H1 (cell line): ENCODE data around the gene FITM1. TPM values are rescaled to one million over a fixed set of nuclear protein-coding genes. Genes with fewer than 3 reads are reported as not detected.
A peak's percentile ranks its signal among the peaks of the same experiment; 100 is the strongest.

Experiments used
- CTCF ChIA-PET: fragments of 300-600 bp; sonication (Branson Sonifier 250); formaldehyde crosslinking; loops from one replicate; lab custom pipeline; 2021; ENCODE audit not compliant: partially characterized antibody; lab: Charles Lee
- POLR2A ChIA-PET: fragments of 300-600 bp; sonication (Branson Sonifier 250); formaldehyde crosslinking; loops from one replicate; lab custom pipeline; 2021; ENCODE audit warnings: inconsistent platforms; ENCODE audit not compliant: partially characterized antibody; lab: Charles Lee
- DNase-seq, 2 experiments: peaks; one replicate each; pipeline versions ENCODE4 v3.0.0 to v3.0.0-alpha.2; 2010 to 2022; ENCODE audit warnings: low spot score in 2 of 2, low read depth in 1 of 2, mixed read lengths in 1 of 2
- FAIRE-seq: peaks from 2 replicates; lab custom pipeline; 2011; peaks lifted over from hg19 to GRCh38; lab: Jason Lieb, UNC
- H2AFZ ChIP-seq: 2 replicates; pipeline ENCODE4 v1.8.1; 2012; ENCODE audit warnings: low read length, inconsistent platforms
- H2AK5ac ChIP-seq: 2 replicates; pipeline ENCODE4 v1.6.1; 2013; ENCODE audit warnings: low read depth, low read length
- H2BK120ac ChIP-seq: replicated peaks from 2 replicates; pipeline ENCODE3; 2013; ENCODE audit warnings: low read depth, low read length, inconsistent platforms
- H2BK12ac ChIP-seq: 2 replicates; pipeline ENCODE4 v1.6.1; 2013; ENCODE audit warnings: low read depth, low read length
- H2BK15ac ChIP-seq: 2 replicates; pipeline ENCODE4 v1.6.1; 2013; ENCODE audit warnings: low read length
- H2BK20ac ChIP-seq: 2 replicates; pipeline ENCODE4 v1.6.1; 2013; ENCODE audit warnings: low read length
- H2BK5ac ChIP-seq: 2 replicates; pipeline ENCODE4 v1.6.1; 2013; ENCODE audit warnings: low read depth, low read length
- H3K14ac ChIP-seq: 2 replicates; pipeline ENCODE4 v1.6.1; 2013; ENCODE audit warnings: inconsistent platforms; ENCODE audit not compliant: insufficient read length
- H3K18ac ChIP-seq: 2 replicates; pipeline ENCODE4 v1.6.1; 2013; ENCODE audit warnings: low read length; ENCODE audit errors: extremely low read depth
- H3K23ac ChIP-seq: 2 replicates; pipeline ENCODE4 v1.6.1; 2013; ENCODE audit warnings: inconsistent platforms; ENCODE audit not compliant: insufficient read length
- H3K23me2 ChIP-seq: 2 replicates; pipeline ENCODE4 v1.6.1; 2013; ENCODE audit warnings: low read depth, low read length
- H3K27ac ChIP-seq: 2 replicates; pipeline ENCODE4 v1.6.1; 2011; ENCODE audit warnings: low read depth, low read length, inconsistent platforms
- H3K27me3 ChIP-seq, 4 experiments: replicated peaks in 1 of 4; 1 replicate in 1 of 4; 2 replicates in 3 of 4; pipeline versions ENCODE4 v1.6.1 to v1.8.1; 2011 to 2013; ENCODE audit warnings: low read length in 3 of 4, mild to moderate bottlenecking in 3 of 4, inconsistent platforms in 2 of 4, mixed read lengths in 2 of 4, moderate library complexity in 1 of 4; ENCODE audit not compliant: control insufficient read depth in 3 of 4, insufficient read depth in 3 of 4; ENCODE audit errors: extremely low read depth in 1 of 4
- H3K36me3 ChIP-seq, 4 experiments: 2 replicates each; pipeline versions ENCODE4 v1.6.1 to v1.8.1; 2011 to 2013; ENCODE audit warnings: mild to moderate bottlenecking in 4 of 4, low read length in 3 of 4, moderate library complexity in 2 of 4, control low read depth in 1 of 4, inconsistent platforms in 1 of 4; ENCODE audit not compliant: insufficient read depth in 4 of 4, control insufficient read depth in 2 of 4
- H3K4ac ChIP-seq: replicated peaks from 2 replicates; pipeline ENCODE3; 2013; ENCODE audit warnings: low read length, low read depth, mixed read lengths, inconsistent platforms; ENCODE audit not compliant: insufficient read length
- H3K4me1 ChIP-seq, 4 experiments: replicated peaks in 1 of 4; 1 replicate in 1 of 4; 2 replicates in 3 of 4; pipeline versions ENCODE4 v1.6.1 to v1.8.1; 2011 to 2013; ENCODE audit warnings: low read length in 3 of 4, inconsistent platforms in 2 of 4, mixed read lengths in 1 of 4; ENCODE audit not compliant: insufficient read depth in 4 of 4, control insufficient read depth in 3 of 4
- H3K4me2 ChIP-seq, 2 experiments: 2 replicates each; pipeline versions ENCODE4 v1.6.1 to v1.8.1; 2011 to 2013; ENCODE audit warnings: low read depth in 2 of 2, low read length in 2 of 2, control low read depth in 1 of 2, inconsistent platforms in 1 of 2, mild to moderate bottlenecking in 1 of 2; ENCODE audit not compliant: insufficient read depth in 1 of 2
- H3K4me3 ChIP-seq, 4 experiments: fragments of 200-600, 300-600 bp in 1 of 4; sonication (generic), shearing (Covaris generic), sonication (Bioruptor Twin) in 1 of 4; 2 replicates each; pipeline versions ENCODE4 v1.5.1 to v1.8.1; 2011 to 2016; ENCODE audit warnings: low read length in 4 of 4, low read depth in 3 of 4, control low read depth in 2 of 4, inconsistent platforms in 2 of 4, mild to moderate bottlenecking in 2 of 4, mixed read lengths in 1 of 4, moderate library complexity in 1 of 4; ENCODE audit not compliant: insufficient read depth in 2 of 4; ENCODE audit errors: extremely low read depth in 1 of 4
- H3K56ac ChIP-seq: replicated peaks from 2 replicates; pipeline ENCODE3; 2013; ENCODE audit warnings: low read depth, mild to moderate bottlenecking, mixed read lengths, low read length, inconsistent platforms; ENCODE audit not compliant: insufficient read length
- H3K79me1 ChIP-seq: 2 replicates; pipeline ENCODE4 v1.6.1; 2013; ENCODE audit warnings: low read depth, low read length, control low read depth
- H3K79me2 ChIP-seq, 2 experiments: 2 replicates each; pipeline versions ENCODE4 v1.6.1 to v1.8.1; 2012 to 2013; ENCODE audit warnings: low read length in 2 of 2, mild to moderate bottlenecking in 2 of 2, inconsistent platforms in 1 of 2; ENCODE audit not compliant: insufficient read depth in 2 of 2, control insufficient read depth in 1 of 2
- H3K9ac ChIP-seq, 4 experiments: replicated peaks in 1 of 4; 1 replicate in 1 of 4; 2 replicates in 3 of 4; pipeline versions ENCODE4 v1.6.1 to v1.8.1; 2011 to 2013; ENCODE audit warnings: low read depth in 3 of 4, low read length in 3 of 4, control low read depth in 2 of 4, mild to moderate bottlenecking in 2 of 4, moderate library complexity in 2 of 4, inconsistent platforms in 1 of 4; ENCODE audit errors: extremely low read depth in 1 of 4
- H3K9me3 ChIP-seq, 2 experiments: 2 replicates each; pipeline versions ENCODE4 v1.6.1 to v1.8.1; 2012 to 2013; ENCODE audit warnings: mild to moderate bottlenecking in 2 of 2, moderate library complexity in 2 of 2, control low read depth in 1 of 2, inconsistent platforms in 1 of 2, low read depth in 1 of 2, low read length in 1 of 2, mixed read lengths in 1 of 2; ENCODE audit not compliant: insufficient read depth in 2 of 2
- H4K20me1 ChIP-seq, 2 experiments: replicated peaks in 1 of 2; 2 replicates each; pipeline versions ENCODE3 to v1.8.1; 2011 to 2013; ENCODE audit warnings: inconsistent platforms in 2 of 2, low read length in 2 of 2, mild to moderate bottlenecking in 1 of 2; ENCODE audit not compliant: insufficient read depth in 2 of 2, control insufficient read depth in 1 of 2
- H4K5ac ChIP-seq: 2 replicates; pipeline ENCODE4 v1.6.1; 2013; ENCODE audit warnings: low read length, low read depth, mixed read lengths, inconsistent platforms; ENCODE audit not compliant: insufficient read length
- H4K8ac ChIP-seq: 2 replicates; pipeline ENCODE4 v1.8.0; 2013; ENCODE audit warnings: mild to moderate bottlenecking, moderate library complexity, low read length, inconsistent platforms; ENCODE audit not compliant: insufficient read depth; ENCODE audit errors: extremely low read depth
- H4K91ac ChIP-seq: replicated peaks from 2 replicates; pipeline ENCODE3; 2013; ENCODE audit warnings: low read length, mixed read lengths, inconsistent platforms; ENCODE audit not compliant: insufficient read length
- ATF3 ChIP-seq: IDR thresholded peaks from 2 replicates; pipeline ENCODE4 v1.6.1; 2011; ENCODE audit warnings: low read depth, mild to moderate bottlenecking, low read length; ENCODE audit not compliant: insufficient read depth
- NRF1 ChIP-seq: IDR thresholded peaks from 2 replicates; pipeline ENCODE4 v1.6.1; 2011; ENCODE audit warnings: mild to moderate bottlenecking, low read depth, low read length, improper control_type of control experiment
- RFX5 ChIP-seq: IDR thresholded peaks from 2 replicates; pipeline ENCODE4 v1.6.1; 2011; ENCODE audit warnings: low read depth, low read length, improper control_type of control experiment, borderline replicate concordance
- YY1 ChIP-seq: IDR thresholded peaks from 2 replicates; pipeline ENCODE4 v1.6.1; 2011; ENCODE audit warnings: low read depth, mild to moderate bottlenecking, low read length
- WGBS, 2 experiments: shearing (Covaris generic) in 1 of 2; methylation state at CpG; one replicate each; pipeline versions ENCODE4 v1.1.6 to v1.1.7; 2013 to 2015; ENCODE audit warnings: low lambda C conversion rate in 2 of 2, mixed read lengths in 2 of 2, inconsistent platforms in 1 of 2, low coverage in 1 of 2, missing lambda C conversion rate in 1 of 2; ENCODE audit not compliant: insufficient replicate concordance in 2 of 2, insufficient coverage in 1 of 2, insufficient read length in 1 of 2; ENCODE audit errors: extremely low coverage in 1 of 2, missing lambda C conversion rate in 1 of 2; 5-methylcytosine and 5-hydroxymethylcytosine counted together
- long read RNA-seq, 2 experiments: library from RNA in 1 of 2; library from capped mRNA in 1 of 2; stranded (forward); transcript quantifications; one replicate each; pipeline ENCODE4 v2.0.0, GENCODE V29; 2021; ENCODE audit warnings: inconsistent platforms in 1 of 2
- polyA minus RNA-seq, 3 experiments: library from RNA; depleted of rRNA, polyadenylated mRNA; stranded (reverse); fragments of >200 nt; gene quantifications; 1 replicate in 2 of 3; 2 replicates in 1 of 3; pipeline ENCODE4 v1.2.3, GENCODE V29; 2011
- polyA plus RNA-seq, 7 experiments: library from polyadenylated mRNA; depleted of rRNA in 3 of 7; stranded (reverse) in 5 of 7; unstranded in 2 of 7; fragments of >200 nt in 5 of 7; fragments of 200-250 nt in 2 of 7; gene quantifications; 1 replicate in 5 of 7; 2 replicates in 1 of 7; 4 replicates in 1 of 7; pipeline versions ENCODE4 v1.2.1 to v1.2.3, GENCODE V29; 2011 to 2013; ENCODE audit warnings: missing spikeins in 2 of 7, mixed read lengths in 2 of 7
- total RNA-seq: library from RNA; stranded (reverse); fragmentation: NEBNext Ultra II Directional; extraction: Animal tissue kit (Norgen Biotek cat#: 25700); gene quantifications from 2 replicates; pipeline ENCODE4 v1.2.1, GENCODE V29; 2021

FITM1 gene
- total RNA-seq (0.33 and 0.76 TPM in 2 replicates), polyA plus RNA-seq (2011; rRNA removed) (0.53 and 0.80 TPM in 2 replicates), polyA minus RNA-seq (2011; rRNA and poly(A)+ RNA removed) (0.29 TPM in 1 of 2 replicates, not detected in the other)
- 0.31 TPM for polyA plus RNA-seq (2011; cell fraction: cytosol; rRNA removed)
- polyA plus RNA-seq (2011; cell fraction: nucleus; rRNA removed), result 1.1 TPM
- 0.17 to 0.74 TPM (median 0.45 TPM) in 3 of 4 replicates, not detected in the other for polyA plus RNA-seq (2012, experiment 1 of 2)
- polyA plus RNA-seq (2012, experiment 2 of 2), result 0.39 TPM
- polyA plus RNA-seq (2013, experiment 1 of 2), result 0.39 TPM
- 0.13 TPM for polyA plus RNA-seq (2013, experiment 2 of 2)
- not detected for polyA minus RNA-seq (2011; cell fraction: cytosol; rRNA and poly(A)+ RNA removed)
- polyA minus RNA-seq (2011; cell fraction: nucleus; rRNA and poly(A)+ RNA removed), result not detected
- long read RNA-seq, experiment 1, result 0 reads
- long read RNA-seq, experiment 2, result 0 reads

- H2AFZ ChIP-seq, result no peak within 1 kb of the TSS
- CTCF ChIA-PET, result interaction anchor here (0.9 kb wide), 2 partner anchors 22 to 141 kb away, joined by 3 read pairs; partner anchors contain the start of gene RABGGTA
Observed at GRCh38 chr14:24130380-24130716, at the start of gene FITM1. Gene FITM1, plus strand, starts transcription at chr14:24130659. Its CDS starts 905 bp downstream, at chr14:24131564.

More at GRCh38 chr14:24130380-24130716, at the start of gene FITM1:
- DNase-seq, result no peak
- Histone ChIP-seq H4K20me1 (no peaks in the 10 kb centered on the region), H4K5ac (no peak within 1 kb of the TSS), H3K79me2 (no peaks in the 10 kb centered on the region), H3K9ac (no peak within 1 kb of the TSS), H2BK120ac (no peak within 1 kb of the TSS), H3K27me3 (no peaks in the 10 kb centered on the region), H3K4me3 (no peak within 1 kb of the TSS), H2BK12ac (no peak within 1 kb of the TSS), H2BK5ac (no peak within 1 kb of the TSS), H3K18ac (no peak within 1 kb of the TSS), H3K56ac (no peak within 1 kb of the TSS), H4K91ac (no peak within 1 kb of the TSS), H3K79me1 (no peaks in the 10 kb centered on the region), H4K8ac (no peak within 1 kb of the TSS), H3K27ac (no peak within 1 kb of the TSS), H3K9me3 (no peaks in the 10 kb centered on the region), H3K23ac (no peak within 1 kb of the TSS), H3K4ac (no peak within 1 kb of the TSS), H3K4me2 (no peak within 1 kb of the TSS), H2BK15ac (0 out of 2 replicates have a peak within 1 kb of the TSS, but pooled peaks have one; percentile 5), H3K36me3 (no peaks in the 10 kb centered on the region), H3K23me2 (peaks cover under 1% of the 10 kb centered on the region; the same call in 1 of the 2 replicates), H3K14ac (no peak within 1 kb of the TSS), H3K4me1 (no peaks in the 10 kb centered on the region), H2BK20ac (no peak within 1 kb of the TSS), H2AK5ac (no peak within 1 kb of the TSS)
- 94% methylated on average over 5 of the region's 5 CpGs; no CpG with 5 or more reads in 1 of the 2 experiments for WGBS, 2 experiments
- FAIRE-seq, result no peak
- no peak for TF ChIP-seq ATF3
- no peak for TF ChIP-seq RFX5
- no peak for TF ChIP-seq YY1
- TF ChIP-seq NRF1, result no peak
- POLR2A ChIA-PET, result interaction anchor here (0.6 to 11.1 kb wide), 4 partner anchors 8 to 36 kb away, joined by 3 to 96 read pairs (median 4); partner anchors contain the start of genes DCAF11, EMC9, NRL and PCK2
